ENCODE results near the gene GLE1.
A peak's percentile ranks its signal among the peaks of the same experiment; 100 is the strongest.
"Not testable (repeated sequence)": the region's sequence is repeated elsewhere in the genome, so short reads cannot be mapped to it uniquely, and the experiment has no call there.

Gene GLE1

GRCh38 chr9:128495804-128496417 is 8.6 kb upstream of the GLE1 start:
- DNase-seq (ENCODE audit: low read depth) = no peak

DNA sequence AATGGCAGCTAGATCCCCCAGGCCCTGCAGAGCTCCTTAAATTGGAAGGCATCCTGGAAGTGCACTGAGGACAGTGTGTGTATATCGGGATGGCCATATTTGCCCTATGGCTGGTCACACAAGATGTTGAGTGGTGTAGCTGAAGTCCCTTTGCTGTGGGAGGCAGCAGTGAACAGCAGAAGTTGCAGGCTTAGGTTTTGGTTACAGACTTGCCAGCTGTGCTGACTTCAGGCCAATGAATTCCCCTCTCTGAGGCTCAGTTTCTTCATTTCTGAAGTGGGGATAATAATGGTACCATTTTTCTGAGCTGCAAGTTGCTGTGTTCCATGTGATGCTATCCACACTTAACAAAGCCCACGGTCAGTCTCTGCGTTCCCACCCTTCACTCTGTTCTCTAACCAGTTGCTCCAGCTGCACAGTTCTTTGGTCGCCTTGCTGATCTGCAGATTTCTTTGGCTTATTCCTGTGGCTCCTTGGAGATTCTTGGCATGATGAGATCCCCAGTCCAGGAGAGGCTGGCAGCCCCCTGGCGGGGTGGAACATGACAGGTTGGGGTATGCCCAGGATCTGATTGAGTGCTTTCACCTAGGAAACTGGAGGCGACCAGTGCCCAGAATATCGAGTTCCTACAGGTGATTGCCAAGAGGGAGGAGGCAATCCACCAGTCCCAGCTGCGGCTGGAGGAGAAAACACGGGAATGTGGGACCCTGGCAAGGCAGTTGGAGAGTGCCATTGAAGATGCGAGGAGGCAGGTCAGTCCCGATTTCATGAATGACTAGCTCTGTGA is 6.5 kb upstream of the GLE1 start:
- no peak for DNase-seq (ENCODE audit: low read depth)

- no peak for DNase-seq (ENCODE audit: low read depth)
These were observed 5.6 kb upstream of the GLE1 start for GRCh38 chr9:128498911-128499310.

GRCh38 chr9:128499920-128500319 is 4.6 kb upstream of the GLE1 start:
- DNase-seq (ENCODE audit: low read depth) = no peak

DNA sequence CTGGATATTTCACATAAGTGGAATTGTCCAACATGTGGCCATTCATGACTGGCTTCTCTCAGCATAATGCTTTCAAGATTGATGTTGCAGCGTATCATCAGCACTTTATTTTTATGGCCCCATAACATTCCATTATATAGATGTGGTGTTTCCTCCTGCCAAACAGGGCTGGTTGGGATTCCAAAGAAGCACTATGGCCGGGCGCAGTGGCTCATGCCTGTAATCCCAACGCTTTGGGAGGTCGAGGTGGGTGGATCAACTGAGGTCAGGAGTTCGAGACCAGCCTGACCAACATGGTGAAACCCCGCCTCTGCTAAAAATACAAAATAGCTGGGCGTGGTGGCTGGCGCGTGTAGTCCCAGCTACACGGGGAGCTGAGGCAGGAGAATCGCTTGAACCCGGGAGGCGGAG is 1.1 kb upstream of the GLE1 start:
- DNase-seq (ENCODE audit: low read depth) = not testable (repeated sequence)

- no peak for DNase-seq (ENCODE audit: low read depth)
These were observed 649 bp upstream of the GLE1 start for GRCh38 chr9:128503870-128504269.

DNA sequence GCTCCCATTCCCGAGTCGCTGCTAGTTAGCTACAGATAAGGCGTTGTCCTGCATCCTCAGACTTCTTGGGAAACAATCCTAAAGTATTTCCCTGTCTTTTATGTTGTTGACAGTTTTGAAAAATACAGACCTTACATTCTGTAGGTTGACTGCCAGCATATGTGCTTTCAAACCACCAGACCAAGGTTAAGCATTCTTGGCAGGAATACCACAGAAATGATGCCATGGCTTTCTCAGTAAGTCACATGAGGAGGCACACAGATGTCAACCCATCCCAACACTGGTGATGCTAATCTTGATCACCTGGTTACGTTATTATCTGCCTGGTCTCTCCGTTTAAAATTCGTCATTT is 871 bp downstream of the GLE1 start:
- DNase-seq (ENCODE audit: low read depth) = peak; percentile 30

DNA sequence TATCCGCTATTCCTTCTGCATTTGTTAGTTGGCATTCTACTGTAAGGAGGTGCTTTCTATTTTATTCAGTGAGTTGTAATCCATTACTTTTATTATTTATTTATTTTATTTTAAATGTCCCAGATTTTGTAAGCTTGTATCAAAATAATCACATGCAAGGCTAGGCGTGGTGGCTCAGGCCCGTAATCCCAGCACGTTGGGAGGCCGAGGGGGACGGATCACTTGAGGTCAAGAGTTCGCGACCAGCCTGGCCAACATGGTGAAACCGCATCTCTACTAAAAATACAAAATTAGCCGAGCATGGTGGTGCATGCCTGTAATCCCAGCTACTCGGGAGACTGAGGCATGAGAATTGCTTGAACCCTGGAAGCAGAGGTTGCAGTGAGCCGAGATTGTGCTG is 1.4 kb downstream of the GLE1 start:
- not testable (repeated sequence) for DNase-seq (ENCODE audit: low read depth)

- DNase-seq (ENCODE audit: low read depth) = no peak
These were observed 8.3 kb downstream of the GLE1 start for GRCh38 chr9:128512820-128513219.

DNA sequence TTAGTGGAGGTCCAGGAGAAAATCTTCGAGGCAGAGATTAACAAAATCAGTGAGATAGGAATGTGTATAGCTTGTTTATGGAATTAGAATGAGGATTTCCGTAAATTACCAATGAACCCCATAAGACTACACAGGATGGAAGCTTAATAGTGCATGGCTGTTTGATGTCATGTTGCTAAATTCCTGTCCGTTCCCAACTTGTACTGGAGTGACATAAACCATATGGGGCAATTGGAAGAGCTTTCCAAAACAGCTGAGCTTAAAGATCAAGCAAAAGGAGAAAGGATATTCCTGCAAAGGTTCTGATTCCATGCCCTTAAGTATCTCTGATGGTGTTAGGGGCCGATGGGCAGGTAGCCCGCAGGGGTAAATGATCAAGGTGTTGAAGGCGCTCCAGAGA is 17.4 kb downstream of the GLE1 start:
- no peak for DNase-seq (ENCODE audit: low read depth)

- DNase-seq (ENCODE audit: low read depth) = peak; percentile 10
These were observed 18.8 kb downstream of the GLE1 start for GRCh38 chr9:128523199-128523925.

DNA sequence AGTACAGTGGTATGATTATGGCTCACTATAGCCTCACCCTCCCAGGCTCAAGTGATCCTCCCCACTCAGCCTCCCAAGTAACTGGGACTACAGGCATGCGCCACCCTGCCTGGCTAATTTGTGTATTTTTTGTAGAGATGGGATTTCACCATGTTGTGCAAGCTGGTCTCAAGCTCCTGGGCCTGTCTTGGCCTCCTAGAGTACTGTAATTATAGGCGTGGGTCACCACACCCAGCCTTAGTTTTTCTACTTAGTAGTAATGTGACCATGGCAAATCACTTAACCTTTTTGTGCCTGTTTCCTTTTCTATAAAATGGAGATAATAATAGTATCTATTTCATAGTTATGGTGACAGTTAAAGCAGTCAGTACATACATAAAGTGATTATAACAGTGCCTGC is 22.2 kb downstream of the GLE1 start:
- DNase-seq (ENCODE audit: low read depth) = no peak

GRCh38 chr9:128528445-128529160 is 24.1 kb downstream of the GLE1 start:
- DNase-seq (ENCODE audit: low read depth) = no peak

DNA sequence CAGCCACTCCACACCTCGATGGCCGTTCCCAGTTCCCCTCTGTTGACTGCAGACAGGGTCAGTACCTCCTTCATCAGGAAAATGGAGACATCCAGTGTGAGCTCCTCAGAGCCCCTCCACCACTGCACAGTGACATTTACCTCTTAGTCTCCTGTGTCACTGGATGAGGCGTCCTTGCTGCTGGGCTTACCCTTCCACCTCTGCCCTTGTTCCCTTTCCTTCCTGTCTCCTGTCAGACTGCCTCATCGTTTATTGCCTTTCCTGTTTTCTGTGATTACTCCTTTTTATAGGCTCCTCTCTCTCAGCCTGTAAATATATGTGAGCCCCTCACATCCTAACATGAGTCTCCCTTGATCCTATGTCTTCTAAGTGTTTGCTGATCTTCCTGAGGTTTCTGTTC is 24.7 kb downstream of the GLE1 start:
- DNase-seq (ENCODE audit: low read depth) = no peak

- no peak for DNase-seq (ENCODE audit: low read depth)
These were observed 28.1 kb downstream of the GLE1 start for GRCh38 chr9:128532581-128532980.

DNA sequence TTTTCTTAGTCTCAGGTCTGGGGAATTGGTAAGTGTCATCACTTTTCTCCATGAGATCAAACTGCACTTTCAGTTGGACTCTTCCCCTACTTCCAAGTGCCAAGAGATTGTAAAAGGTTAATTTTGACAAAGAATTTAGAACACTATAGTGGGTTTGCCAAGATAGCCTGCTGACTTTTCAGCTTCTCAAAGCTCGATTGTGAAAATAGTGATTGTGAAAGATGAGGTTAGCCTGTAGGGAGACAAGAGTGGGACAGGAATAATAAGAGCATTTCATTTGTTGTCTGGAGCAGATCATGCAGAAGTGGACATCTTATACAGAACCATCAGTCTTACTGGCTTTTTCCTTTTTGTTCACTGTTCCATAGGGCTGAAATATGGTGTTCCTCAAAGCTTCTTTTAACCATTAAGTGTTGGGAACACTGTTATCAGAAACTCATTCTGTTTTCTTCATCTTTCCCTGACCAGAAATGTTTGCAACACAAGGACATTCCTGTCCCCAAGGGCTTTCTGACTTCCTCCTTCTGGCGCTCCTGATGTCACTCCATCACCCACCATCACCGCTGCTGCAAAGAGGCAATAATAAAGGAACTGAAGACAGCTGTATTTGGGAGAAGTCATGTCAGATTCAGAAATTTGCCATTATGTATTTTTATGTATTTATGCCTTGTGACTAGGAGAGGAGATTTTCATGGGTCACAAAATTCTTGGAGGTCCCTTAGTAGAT is 36.3 kb downstream of the GLE1 start:
- no peak for DNase-seq (ENCODE audit: low read depth)

- no peak for DNase-seq (ENCODE audit: low read depth)
These were observed 42.0 kb downstream of the GLE1 start for GRCh38 chr9:128546504-128546903.

DNA sequence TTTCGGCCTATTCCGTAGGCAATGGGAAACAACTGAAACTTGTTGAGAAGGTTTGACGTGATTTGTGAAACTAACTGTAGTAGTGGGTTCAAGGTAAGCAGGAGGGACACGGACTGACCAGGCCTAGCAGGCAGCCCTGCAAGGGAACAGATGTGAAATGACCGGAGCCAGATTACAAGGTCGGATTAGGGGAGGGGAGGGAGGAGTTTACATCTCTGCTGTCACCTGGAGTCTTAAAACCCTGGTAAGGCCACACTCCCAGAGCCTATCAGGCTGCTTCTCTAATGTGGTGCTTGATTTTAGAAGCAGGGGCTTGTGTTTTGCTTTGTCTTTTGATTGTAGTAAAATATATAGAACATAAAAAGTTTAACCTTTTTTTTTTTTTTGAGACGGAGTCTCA is 44.4 kb downstream of the GLE1 start:
- no peak for DNase-seq (ENCODE audit: low read depth)

DNA sequence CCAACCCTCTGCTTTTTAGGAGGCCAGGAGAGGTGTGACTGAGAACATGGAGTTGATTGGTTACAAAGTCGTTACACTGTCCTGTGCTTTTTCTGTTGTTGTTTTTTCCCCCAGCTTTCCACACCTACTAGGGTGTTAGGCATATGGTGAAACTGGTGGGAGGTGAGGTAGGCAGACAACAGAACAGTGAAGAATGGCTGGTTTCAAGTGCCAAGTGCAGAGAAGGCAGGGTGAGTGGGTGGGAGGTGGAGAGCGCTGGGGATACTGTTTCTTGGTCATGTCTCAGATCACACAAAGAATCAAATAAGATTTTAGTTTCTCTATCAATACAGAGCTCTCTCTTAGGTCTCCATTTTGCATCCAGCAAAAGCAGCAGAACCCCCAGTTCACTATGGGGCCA is 45.7 kb downstream of the GLE1 start:
- DNase-seq (ENCODE audit: low read depth) = no peak

GRCh38 chr9:128550770-128551656 is 46.5 kb downstream of the GLE1 start:
- DNase-seq (ENCODE audit: low read depth) = no peak

DNA sequence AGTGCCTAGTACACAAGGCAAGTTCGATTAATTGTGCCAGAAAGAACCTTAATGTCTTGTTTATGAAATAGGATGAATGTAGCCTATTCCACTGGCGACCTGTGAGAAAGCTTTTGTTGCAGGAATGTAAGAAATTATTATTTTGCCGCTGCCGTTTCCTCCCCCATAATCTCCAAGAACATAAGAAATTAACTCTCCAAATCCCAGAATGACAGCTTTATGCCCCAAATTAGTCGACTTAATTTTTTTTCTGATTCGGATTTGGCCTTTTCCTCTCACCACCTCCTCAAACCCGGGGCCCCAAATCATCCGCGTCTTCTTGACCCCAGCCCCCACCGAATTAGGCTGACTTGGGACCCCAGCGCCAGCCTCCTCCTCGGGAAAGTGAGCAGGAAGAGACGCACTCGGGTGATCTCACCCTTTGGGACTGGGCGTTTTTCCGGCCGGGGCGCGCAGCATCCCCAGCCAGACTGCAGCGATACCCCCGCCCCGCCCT is 47.2 kb downstream of the GLE1 start:
- DNase-seq (ENCODE audit: low read depth) = no peak
